GM21381 (cell line): ENCODE results near the gene UPK3BL1.
"Not testable (repeated sequence)": the region's sequence is repeated elsewhere in the genome, so short reads cannot be mapped to it uniquely, and the experiment has no call there.

Experiments used
- ATAC-seq: cut with Tn5 transposase; IDR thresholded peaks from one replicate; pipeline ENCODE4 v1.9.1; 2021; ENCODE audit warnings: mild to moderate bottlenecking, moderate library complexity; ENCODE audit not compliant: unreplicated experiment

UPK3BL1 gene

GRCh38 chr7:102630622-102631021 lies 12.0 kb downstream of the UPK3BL1 start:
- ATAC-seq, result not testable (repeated sequence)

GRCh38 chr7:102627271-102627904 lies 15.2 kb downstream of the UPK3BL1 start:
- not testable (repeated sequence) for ATAC-seq

- not testable (repeated sequence) for ATAC-seq
Measured at GRCh38 chr7:102618122-102618521, 24.5 kb downstream of the UPK3BL1 start.

GRCh38 chr7:102616507-102617125 lies 26.0 kb downstream of the UPK3BL1 start, which contains the start of gene RASA4:
Gene RASA4, minus strand, starts transcription at chr7:102616756. Its CDS starts 67 bp downstream, at chr7:102616689.
- peak; percentile 73 for ATAC-seq

DNA sequence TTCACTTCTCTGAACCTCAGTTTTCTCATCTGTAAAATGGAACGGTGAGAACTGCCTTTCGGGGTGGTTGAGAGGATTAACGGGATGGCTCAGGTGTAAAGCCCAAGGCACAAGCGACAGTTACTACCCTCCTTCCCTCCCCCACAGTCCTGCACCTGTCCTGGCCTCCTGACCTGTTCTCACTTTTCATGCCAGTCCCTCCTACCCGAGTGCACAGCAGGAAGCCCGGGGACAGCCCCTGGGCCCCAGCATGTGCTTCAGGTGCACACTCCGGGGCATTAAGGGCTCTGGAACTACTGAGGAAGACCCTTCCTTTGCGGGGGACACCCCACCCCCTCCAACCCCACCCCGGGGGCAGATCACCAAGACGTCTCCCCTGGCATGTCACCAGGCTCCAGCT lies 26.7 kb downstream of the UPK3BL1 start:
- peak; percentile 15 for ATAC-seq

DNA sequence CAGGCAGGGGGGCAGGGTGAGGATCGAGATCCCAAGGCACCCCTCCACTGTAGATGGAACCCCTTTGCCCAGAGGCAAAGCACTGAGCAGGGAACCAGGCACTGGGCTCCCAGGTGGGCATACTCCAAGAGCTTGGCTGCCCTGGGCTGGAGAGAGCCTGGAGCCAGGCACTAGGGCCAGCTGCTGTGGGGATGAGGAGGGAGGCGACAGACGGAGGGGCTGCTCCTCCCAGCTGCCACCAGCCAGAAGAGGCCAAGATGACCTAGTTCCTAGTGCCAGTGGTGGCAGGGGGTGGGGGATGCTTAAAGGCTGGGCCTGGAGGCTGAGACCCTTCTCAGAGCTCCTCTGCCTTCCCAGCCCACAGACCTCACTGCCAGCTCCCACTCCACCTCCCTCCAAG lies 27.7 kb downstream of the UPK3BL1 start:
- not testable (repeated sequence) for ATAC-seq

- ATAC-seq, result peak; percentile 17
Measured at GRCh38 chr7:102614346-102614697, 28.3 kb downstream of the UPK3BL1 start.

DNA sequence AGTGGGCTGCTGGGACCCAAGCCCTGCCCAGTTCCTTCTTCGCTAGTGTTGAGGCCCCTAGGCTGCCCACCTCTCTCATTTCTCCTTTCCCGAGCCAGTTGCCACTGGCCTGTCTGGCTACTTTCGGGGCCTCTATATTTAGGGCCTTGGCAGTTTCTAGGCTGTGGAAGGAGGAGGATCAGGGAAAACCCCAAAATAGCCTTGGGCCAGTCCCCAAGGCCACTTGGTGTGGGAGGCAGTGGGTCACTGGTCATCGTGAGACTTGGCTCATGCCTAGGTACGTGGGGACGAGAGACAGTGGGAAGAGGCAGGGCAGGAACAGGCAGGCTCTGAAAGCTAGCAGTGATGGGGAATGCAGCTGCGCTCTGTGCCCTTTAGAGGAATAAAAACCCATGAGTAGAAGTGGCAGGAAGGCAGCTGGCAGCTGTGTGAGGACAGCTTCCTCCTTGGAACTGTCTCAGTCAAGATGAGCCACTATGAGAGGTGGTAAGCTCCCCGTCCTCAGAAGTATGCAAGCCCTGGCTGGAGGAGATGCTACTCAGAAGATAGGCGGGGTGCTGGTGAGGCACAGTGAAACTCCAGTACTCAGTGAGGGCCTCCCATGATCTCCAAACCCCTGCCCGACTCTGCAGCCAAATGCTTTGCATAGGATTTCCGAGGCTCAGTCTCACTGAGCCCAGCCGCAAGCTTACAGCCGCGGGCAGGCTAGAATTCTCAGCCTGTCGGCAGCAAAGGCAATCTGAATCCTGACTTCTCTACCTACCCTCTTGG lies 28.8 kb downstream of the UPK3BL1 start:
- ATAC-seq, result peak; percentile 50

- not testable (repeated sequence) for ATAC-seq
Measured at GRCh38 chr7:102611675-102612325, 30.8 kb downstream of the UPK3BL1 start.

- ATAC-seq, result peak; percentile 33
Measured at GRCh38 chr7:102611013-102611674, 31.4 kb downstream of the UPK3BL1 start.

DNA sequence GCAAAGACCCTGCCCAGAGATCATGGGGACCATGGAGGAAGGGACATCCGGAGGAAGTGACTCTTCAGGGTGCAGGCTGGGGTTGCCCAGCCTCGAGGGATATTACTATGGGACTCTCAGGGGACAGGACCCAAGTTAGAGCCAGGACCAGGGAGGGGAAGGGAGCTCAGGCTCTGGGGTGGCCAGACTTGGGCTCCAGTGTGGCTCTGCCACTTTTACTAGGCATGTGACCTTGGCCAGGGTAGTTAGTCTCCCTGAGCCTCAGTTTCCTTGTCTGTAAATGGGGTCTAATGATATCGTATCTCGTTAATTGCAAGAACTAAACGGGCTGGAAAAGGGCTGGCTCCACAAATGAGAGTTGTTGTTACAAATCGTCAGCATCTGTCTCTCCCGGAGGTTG lies 32.1 kb downstream of the UPK3BL1 start:
- ATAC-seq, result not testable (repeated sequence)

DNA sequence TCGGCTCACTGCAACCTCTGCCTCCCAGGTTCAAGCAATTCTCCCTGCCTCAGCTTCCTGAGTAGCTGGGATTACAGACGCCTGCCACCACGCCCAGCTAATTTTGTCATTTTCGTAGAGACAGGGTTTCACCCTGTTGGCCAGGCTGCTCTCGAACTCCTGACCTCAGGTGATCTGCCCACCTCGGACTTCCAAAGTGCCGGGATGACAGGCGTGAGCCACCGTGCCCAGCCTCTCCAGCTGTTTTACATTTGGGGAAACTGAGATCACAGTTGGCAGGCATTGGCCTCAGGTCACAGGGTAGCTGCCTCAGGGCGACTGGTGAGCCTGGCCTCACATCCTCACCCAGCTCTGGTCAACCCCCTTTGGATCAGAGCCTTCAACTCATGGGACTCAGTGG lies 32.9 kb downstream of the UPK3BL1 start:
- not testable (repeated sequence) for ATAC-seq

DNA sequence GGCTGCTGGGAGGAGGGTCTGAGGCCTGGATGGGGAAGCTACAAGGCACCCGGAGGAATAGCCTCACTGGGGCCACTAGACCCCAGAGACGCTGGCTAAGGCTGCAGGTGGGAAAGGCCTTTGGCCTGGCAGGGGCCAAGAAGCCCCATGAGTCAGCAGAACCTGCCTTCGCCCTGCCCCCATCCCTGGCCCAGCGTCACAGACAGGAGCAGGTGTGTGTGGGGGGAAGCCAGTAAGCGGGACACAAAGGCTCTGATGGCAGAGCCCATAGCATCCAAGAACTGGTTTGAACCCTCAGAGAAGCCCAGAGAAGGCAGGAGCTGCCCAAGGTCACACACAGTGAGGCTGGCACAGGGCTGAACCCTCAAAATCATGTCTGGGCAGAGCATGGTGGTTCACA lies 35.7 kb downstream of the UPK3BL1 start:
- ATAC-seq, result not testable (repeated sequence)

DNA sequence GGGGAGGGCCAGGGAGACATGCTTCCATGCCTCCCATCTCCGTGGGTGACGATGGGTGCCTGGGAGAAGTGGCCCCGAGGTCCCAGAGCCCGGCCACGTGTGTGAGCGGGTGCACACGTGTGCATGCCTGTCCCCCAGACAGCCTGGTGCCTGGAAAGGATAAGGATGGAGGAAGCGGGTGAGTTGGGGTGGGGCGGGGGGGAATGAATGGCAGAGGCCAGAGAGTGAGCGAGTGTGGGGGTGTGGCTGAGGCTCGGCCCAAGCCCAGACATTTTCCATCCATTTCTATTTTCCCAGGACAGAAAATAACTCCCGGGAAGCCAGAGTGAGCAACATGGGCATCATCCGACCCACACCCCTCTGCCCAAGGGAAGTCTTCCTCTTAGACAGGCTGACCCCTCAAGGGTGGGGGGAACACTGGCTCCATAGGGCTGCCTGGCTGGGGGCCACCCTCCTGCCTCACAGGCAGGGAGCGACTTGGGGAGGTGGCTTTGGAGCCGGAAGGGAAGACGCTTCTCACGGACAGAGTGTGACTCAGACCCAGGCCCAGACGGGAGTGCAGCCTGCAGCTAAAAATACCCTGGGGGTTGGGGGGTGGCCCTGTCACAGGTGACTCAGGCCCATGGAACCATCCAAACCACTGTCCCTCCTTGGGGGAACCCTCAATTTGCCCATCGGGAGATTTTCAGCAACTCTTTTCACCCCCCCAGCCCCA lies 38.0 kb downstream of the UPK3BL1 start:
- ATAC-seq, result not testable (repeated sequence)

- not testable (repeated sequence) for ATAC-seq
Measured at GRCh38 chr7:102602317-102602716, 40.3 kb downstream of the UPK3BL1 start.

- ATAC-seq, result not testable (repeated sequence)
Measured at GRCh38 chr7:102599699-102600098, 42.9 kb downstream of the UPK3BL1 start.

DNA sequence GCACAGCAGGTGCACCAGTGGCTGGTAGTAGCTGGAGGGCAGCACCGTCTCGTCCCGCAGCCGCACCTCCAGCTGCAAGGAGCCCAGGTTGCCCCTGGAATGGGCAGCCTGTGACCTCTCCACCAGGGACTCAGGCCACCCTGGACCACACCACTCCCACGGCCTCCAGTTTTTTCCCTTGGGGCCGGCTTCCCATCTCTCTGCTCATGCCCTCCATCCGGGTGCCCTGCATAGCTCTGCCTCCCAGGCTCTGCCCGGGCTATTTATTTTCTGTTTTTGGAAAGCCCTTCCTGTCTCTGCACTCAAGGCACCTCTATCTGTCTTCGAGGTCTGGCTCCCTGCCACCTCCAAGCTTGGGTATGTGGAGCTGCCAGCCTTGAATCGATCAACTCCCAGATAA lies 46.6 kb downstream of the UPK3BL1 start:
- not testable (repeated sequence) for ATAC-seq

DNA sequence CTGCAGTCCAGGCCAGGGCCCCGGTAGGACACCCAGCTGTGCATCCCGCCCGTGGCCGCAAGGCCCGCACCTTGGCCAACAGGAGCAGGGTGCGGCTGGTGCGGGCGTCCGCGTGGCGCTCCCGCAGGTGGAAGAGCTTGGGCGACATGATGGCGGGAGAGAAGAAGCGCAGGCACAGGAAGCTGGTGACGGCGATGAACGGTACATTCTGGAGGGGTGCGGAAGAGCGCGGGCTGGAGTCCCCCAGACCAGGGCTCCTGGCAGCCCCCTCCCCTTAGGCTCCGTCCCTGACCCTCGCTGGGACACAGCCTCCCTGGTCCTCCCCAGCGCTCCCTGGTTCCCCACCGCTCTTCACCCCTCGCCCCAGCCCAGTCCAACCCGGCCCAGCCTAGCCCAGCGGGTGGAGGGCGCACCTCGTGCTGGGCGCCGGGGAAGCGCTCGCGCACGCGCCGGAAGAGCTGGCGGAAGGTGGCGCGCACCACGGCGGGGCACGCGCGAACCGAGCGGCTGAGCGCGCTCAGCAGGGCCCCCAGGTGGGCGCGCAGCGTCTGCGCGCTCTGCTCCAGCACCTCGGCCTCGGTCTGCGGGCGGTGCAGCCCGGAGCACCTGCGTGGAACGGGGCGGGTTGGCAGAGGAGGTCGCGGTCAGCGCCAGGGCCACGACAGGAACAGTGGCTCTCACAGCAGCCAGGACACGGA lies 48.8 kb downstream of the UPK3BL1 start:
- ATAC-seq, result peak; percentile 63

GRCh38 chr7:102592477-102593019 lies 50.0 kb downstream of the UPK3BL1 start:
- ATAC-seq, result peak; percentile 51
